ENCODE data around the gene RNPEP. TPM values are rescaled to one million over a fixed set of nuclear protein-coding genes. Genes with fewer than 3 reads are reported as not detected.

RNPEP gene
- total and polyA plus RNA-seq, 2 of the 13 experiments (the other 11 are each of a cell fraction or from before 2014, with no cell fraction given): 20.6 to 38.4 TPM

DNA sequence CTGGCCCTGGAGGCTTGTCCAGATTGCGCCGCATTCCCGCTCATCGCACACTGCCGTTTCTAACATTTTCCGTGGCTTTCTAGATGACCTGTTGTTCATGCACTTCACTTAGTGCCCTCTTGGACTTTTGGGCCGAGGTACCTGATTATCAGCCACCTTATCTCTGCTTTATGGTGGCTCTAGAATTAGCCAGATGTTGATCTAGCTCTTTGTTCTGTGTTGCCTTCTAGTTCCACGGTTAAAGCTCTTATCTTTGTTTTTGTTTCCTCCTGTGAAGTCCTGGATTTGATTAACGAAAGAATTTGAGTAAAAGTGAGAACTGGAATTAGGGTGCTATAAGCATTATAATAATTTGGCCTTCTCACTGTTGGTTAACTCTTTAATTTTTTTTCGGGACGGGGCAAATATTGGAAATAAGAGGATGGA lies 945 bp downstream of the RNPEP start (continued):
- TF ChIP-seq SAP130 (CRISPR knock-in tag; IDR thresholded peaks at IDR 0.05; ENCODE audit: low read depth): peak; percentile 2; the same call in 1 of the 2 replicates
- no peak for TF ChIP-seq HOXA5 (CRISPR knock-in tag; IDR thresholded peaks at IDR 0.05)

DNA sequence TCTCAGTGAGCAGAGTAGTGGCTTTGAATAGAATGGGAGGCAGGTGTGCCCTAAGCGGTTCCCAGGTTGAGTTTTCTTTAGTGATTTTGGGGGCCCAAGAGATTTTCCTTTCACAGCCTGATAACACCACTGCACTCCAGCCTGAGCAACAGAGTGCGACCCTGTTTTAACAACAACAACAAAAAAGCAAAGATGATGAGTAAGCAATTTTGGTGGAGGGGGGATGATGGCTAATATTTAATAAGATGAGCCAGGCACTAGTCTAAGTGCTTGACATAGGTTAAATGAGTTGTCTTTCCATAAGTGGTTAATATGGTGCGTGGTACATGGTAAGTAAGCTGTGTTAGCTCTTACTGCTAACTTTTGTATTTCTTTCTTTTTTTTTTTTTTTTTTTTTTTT lies 2.0 kb downstream of the RNPEP start:
- TF ChIP-seq MAFF (IDR thresholded peaks at IDR 0.05; ENCODE audit: low read depth, low read length) (peak; percentile 99), ZSCAN20 (CRISPR knock-in tag; IDR thresholded peaks at IDR 0.05; ENCODE audit: borderline replicate concordance) (no peak), MAFK (conservative IDR thresholded peaks at IDR 0.05 in 1 of 2, IDR thresholded peaks at IDR 0.05 in 1 of 2; ENCODE audit: low read length in 2 of 2) (peak; percentile 97 to 99), NFE2L2 (IDR thresholded peaks at IDR 0.05; ENCODE audit: low read length) (0 out of 2 replicates have a peak, but pooled peaks have one; percentile 6), RFX5 (IDR thresholded peaks at IDR 0.05; ENCODE audit: low read depth, low read length) (0 out of 2 replicates have a peak, but pooled peaks have one; percentile 8)
- Histone ChIP-seq H3K4me1 (ENCODE audit: insufficient read depth, low read length) (peaks cover 26% of the 10 kb centered on the region), H3K4me3 (replicated peaks in 1 of 3; ENCODE audit: insufficient read depth in 1 of 3, low read depth in 2 of 3, low read length in 3 of 3) (no peak overlapping the region; a peak in 2 of 6 replicates), H3K27ac (ENCODE audit: extremely low read length, insufficient read depth, low read length) (no peak overlapping the region), H3K9me3 (ENCODE audit: low read length) (no peaks in the 10 kb centered on the region), H4K20me1 (ENCODE audit: insufficient read depth, low read length) (no peaks in the 10 kb centered on the region), H3K79me2 (ENCODE audit: insufficient read depth, low read length) (peaks cover 30% of the 10 kb centered on the region), H3K4me2 (ENCODE audit: low read depth, low read length) (peak overlapping the region; percentile 92), H3K27me3 (ENCODE audit: control insufficient read depth in 1 of 2, insufficient read depth in 2 of 2, low read length in 2 of 2) (no peaks in the 10 kb centered on the region), H3K9ac (ENCODE audit: insufficient read depth, low read depth, low read length) (no peak overlapping the region), H2AFZ (ENCODE audit: low read length) (no peak overlapping the region), H3K36me3 (replicated peaks in 1 of 2; ENCODE audit: control insufficient read depth in 1 of 2, insufficient read depth in 2 of 2, low read length in 2 of 2) (peaks cover 4 to 16% of the 10 kb centered on the region in 2 experiments; a peak in 3 of 5 replicates)
- intact Hi-C loops (cut with micrococcal nuclease; ENCODE audit: unreplicated experiment): loop anchor here (5.0 kb wide), 1 partner anchor 97 kb away; the partner anchor contains the start of gene SHISA4
- 94% methylated on average over 3 of the region's 3 CpGs for WGBS (ENCODE audit: low lambda C conversion rate)
- FAIRE-seq (no peak), ATAC-seq (no peak), DNase-seq (ENCODE audit: low spot score) (no peak)
- ChIA-PET CTCF (ENCODE audit: low intra/inter-chr PET ratio, low total read pairs) (no interaction called here), POLR2A (no interaction called here)
- in situ Hi-C loops (cut with HindIII; ENCODE audit: extremely low pct_ligation_motif_present, low pct_unique_long_range_greater_than_20kb): no loop called here
- BruUV-seq (replicated peaks): no TSS peak

DNA sequence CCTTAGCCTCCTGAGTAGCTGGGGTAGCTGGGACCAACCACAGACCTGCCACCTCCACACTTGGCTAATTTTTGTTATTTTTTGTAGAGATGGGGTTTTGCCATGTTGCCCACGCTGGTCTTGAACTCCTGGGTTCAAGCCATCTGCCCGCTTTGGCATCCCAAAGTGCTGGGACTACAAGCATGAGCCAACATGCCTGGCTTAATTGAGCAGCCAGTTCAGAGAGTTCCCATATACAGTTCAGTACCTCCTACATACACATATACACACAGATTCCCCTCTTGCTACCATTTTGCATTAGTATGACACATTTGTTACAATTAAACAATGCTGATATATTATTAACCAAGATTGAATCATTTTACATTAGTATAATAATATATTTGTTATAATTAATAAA lies 2.9 kb downstream of the RNPEP start:
- ATAC-seq (no peak), FAIRE-seq (no peak), DNase-seq (ENCODE audit: low spot score) (no peak)
- Histone ChIP-seq H3K27me3 (ENCODE audit: control insufficient read depth in 1 of 2, insufficient read depth in 2 of 2, low read length in 2 of 2) (no peaks in the 10 kb centered on the region), H3K4me3 (replicated peaks in 1 of 3; ENCODE audit: insufficient read depth in 1 of 3, low read depth in 2 of 3, low read length in 3 of 3) (no peak overlapping the region), H3K27ac (ENCODE audit: extremely low read length, insufficient read depth, low read length) (no peak overlapping the region), H3K4me2 (ENCODE audit: low read depth, low read length) (no peak overlapping the region), H3K36me3 (replicated peaks in 1 of 2; ENCODE audit: control insufficient read depth in 1 of 2, insufficient read depth in 2 of 2, low read length in 2 of 2) (peaks cover 10 to 26% of the 10 kb centered on the region in 2 experiments), H3K9ac (ENCODE audit: insufficient read depth, low read depth, low read length) (no peak overlapping the region), H4K20me1 (ENCODE audit: insufficient read depth, low read length) (no peaks in the 10 kb centered on the region), H3K4me1 (ENCODE audit: insufficient read depth, low read length) (peaks cover 26% of the 10 kb centered on the region), H2AFZ (ENCODE audit: low read length) (no peak overlapping the region), H3K9me3 (ENCODE audit: low read length) (no peaks in the 10 kb centered on the region), H3K79me2 (ENCODE audit: insufficient read depth, low read length) (peaks cover 30% of the 10 kb centered on the region)
- no peak for TF ChIP-seq ZNF460 (CRISPR knock-in tag; IDR thresholded peaks at IDR 0.05; ENCODE audit: borderline replicate concordance)
- TF ChIP-seq CBX5 (CRISPR knock-in tag; IDR thresholded peaks at IDR 0.05; ENCODE audit: borderline replicate concordance): no peak
- TF ChIP-seq XRCC5 (optimal IDR thresholded peaks at IDR 0.05; ENCODE audit: low read length): no peak
- no peak for TF ChIP-seq TSC22D2 (CRISPR knock-in tag; IDR thresholded peaks at IDR 0.05; ENCODE audit: borderline replicate concordance)
- no peak for TF ChIP-seq ARNT2 (CRISPR knock-in tag; IDR thresholded peaks at IDR 0.05; ENCODE audit: low read depth)
- TF ChIP-seq TAF1 (CRISPR knock-in tag; IDR thresholded peaks at IDR 0.05): no peak
- no peak for TF ChIP-seq SMARCE1 (IDR thresholded peaks at IDR 0.05; ENCODE audit: borderline replicate concordance)
- TF ChIP-seq, protein P1, sequence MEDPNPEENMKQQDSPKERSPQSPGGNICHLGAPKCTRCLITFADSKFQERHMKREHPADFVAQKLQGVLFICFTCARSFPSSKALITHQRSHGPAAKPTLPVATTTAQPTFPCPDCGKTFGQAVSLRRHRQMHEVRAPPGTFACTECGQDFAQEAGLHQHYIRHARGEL (CRISPR knock-in tag; IDR thresholded peaks at IDR 0.05): no peak
- TF ChIP-seq ZNF790 (CRISPR knock-in tag; IDR thresholded peaks at IDR 0.05; ENCODE audit: borderline replicate concordance): no peak
- no peak for TF ChIP-seq MYNN (CRISPR knock-in tag; IDR thresholded peaks at IDR 0.05; ENCODE audit: low read depth)
- ChIA-PET POLR2A (no interaction called here), CTCF (ENCODE audit: low intra/inter-chr PET ratio, low total read pairs) (no interaction called here)
- intact Hi-C loops (cut with micrococcal nuclease; ENCODE audit: unreplicated experiment) (no loop called here), in situ Hi-C loops (cut with HindIII; ENCODE audit: extremely low pct_ligation_motif_present, low pct_unique_long_range_greater_than_20kb) (no loop called here)
- 79% methylated on average over 2 of the region's 2 CpGs for WGBS (ENCODE audit: low lambda C conversion rate)
- BruUV-seq (replicated peaks): no TSS peak

All from HepG2 (cell line).